ENCODE data around the gene DCST2.

Gene DCST2

DNA sequence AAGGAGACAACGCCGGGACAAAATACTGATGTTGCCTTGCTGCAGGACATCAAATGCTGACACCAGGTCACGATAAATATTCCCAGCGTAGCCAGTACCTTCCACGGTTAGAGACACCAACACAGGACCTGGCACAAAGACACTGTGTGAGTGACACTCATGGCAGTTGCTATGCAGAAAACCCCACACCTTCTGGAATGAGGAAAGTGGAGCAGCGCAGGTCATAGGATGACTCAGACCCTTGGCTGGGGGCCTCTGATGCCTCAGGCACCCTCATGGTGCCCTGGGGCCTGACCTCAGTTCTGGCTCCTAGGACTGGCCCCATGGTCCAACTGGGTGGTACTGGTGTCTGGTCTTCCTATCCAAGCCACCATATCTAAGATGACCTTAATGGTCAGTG is 7.0 kb downstream of the DCST2 start:
- DNase-seq (ENCODE audit: low spot score) = no peak

DNA sequence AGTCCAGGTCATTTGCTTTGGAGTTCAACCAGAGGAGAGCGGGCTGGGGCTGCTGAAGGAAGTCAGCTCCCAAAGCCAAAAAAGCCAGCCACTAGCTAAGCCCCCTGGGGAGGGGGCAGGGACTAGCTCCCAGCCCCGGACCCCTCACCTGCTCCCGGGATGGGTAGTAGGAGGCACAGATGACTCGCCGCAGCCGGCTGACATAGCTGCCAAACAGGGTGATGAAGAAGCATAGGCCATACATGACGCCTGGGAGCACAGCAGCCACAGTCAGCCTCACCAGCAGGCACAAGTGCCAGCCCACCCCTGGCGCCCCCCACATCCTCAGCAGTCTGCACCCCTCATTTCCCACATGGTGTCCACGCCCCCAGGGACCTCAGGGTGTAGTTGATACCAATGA is 7.4 kb downstream of the DCST2 start:
- no peak for DNase-seq (ENCODE audit: low spot score)

DNA sequence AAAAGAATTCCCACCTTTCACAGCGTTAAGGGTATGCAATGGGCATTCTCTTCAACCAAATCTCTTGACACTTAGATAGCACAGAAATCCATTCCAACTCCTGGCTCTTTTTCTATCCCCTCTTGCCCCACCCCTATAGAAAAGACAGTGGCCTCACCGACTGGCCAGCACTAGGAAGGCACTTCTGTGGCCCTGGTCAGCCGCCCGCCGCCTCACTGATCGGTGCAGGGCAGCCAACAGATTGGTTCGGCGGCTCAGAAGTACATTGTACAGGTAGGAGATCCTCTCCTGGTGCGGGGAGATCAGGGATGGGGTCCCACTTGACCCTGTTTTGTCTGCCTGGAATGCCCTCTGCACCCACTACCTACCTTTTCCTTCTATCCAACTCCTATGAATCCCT is 9.3 kb downstream of the DCST2 start:
- DNase-seq (ENCODE audit: low spot score) = no peak

DNA sequence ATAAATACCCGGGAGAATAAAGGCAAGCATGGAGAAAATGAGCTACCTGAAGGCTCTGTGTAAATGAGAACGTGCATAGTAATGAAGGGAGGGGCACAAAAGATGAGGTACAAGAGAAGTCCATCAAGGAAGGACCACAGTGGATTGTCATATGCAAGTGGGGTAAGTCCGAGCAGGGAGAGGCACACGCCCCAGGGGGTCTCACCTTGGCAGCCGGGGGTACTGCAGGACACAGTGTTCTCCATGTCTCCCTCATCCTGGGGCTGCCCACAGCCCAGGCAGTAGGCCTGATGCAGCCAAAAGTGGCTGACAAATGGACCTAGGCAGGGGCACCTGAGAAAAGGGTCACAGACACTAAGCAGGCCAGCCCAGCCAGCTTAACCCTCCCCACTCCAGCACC is 10.0 kb downstream of the DCST2 start:
- DNase-seq (ENCODE audit: low spot score) = no peak

DNA sequence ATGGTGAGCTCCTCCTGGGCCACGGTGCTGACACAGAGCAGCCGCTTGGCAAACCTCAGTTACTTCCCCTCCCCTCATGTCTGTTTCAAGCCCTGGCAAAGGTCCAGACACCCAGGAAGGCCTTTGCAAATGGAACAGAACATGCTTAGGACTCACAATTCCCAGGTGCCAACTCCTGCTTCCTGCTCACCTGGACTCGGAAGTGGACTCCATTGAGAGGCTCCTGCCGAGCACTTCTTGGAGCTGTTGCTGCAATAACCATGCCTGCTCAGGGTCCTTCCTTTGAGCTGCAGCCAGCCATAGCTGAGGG is 10.7 kb downstream of the DCST2 start:
- no peak for DNase-seq (ENCODE audit: low spot score)

DNA sequence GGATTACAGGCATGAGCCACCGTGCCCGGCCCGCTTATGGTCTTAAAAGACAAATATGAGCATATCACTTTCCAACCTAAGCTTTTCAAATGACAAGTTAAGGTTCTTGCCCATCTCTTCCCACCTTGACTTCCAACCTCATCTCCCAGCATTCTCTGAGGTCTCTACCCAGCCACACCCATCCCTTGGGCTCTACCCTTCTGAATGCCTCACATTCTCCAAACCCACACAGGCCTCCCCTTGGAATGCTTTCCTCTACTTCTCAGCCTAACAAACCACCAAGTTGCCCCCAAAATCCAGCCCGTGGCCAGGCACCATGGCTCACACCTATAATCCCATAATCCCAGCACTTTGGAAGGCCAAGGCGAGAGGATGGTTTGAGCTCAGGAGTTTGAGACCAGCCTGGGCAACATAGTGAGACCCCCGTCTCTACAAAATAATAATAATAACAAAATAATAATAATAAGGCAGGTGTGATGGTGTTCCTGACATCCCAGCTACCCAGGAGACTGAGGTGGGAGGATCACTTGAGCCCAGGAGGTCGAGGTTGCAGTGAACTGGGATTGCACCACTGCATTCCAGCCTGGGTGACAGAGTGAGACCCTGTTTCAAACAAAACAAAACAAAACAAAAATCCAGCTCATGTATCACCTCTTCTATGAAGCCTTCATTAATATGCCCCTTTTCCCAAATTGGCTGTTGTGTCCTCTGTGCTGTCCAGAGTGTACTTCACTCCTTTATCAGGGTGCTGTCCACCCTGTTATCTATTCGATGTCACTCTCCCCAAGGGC is 11.2 kb downstream of the DCST2 start:
- DNase-seq (ENCODE audit: low spot score) = no peak

DNA sequence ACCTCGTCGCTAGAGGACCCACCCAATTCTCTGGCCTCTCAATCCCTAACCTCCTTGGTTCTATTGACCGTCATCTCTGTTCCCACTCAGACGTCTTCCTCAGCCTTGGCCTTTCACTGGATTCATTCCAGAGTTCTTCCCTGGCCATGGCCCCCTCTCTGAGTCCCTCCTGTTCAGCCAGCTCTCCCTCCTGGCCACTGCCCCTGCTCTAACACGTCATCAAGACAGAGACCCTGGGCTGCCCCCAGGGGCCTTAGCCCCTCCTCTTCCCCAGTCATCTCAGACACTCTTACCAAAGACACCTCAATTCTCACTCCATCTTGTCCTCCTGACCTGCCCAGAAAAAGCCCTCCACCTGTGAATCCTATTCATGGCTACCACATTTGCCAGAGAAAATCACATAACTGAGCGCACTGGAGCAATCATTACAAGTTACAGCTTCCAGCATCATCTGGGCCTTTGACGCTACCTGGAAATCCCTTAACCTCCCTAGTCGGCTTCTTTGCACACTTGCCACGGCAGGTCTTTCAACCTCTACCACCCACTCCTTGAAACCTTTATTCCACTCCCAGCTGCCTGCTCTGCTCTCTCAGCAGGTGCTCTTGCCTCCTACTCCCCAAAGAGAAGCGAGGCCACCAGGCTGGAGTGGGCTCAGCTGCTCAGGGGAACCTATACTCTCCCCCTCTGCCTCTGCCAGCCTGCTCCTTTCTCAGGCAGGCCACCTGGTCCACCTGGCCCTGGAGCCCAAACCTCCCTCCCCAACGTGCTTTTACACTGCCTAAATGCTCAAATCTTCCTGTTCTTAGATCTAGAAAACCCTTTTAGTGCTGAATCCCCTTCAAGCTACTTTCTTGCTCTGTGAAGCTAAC is 14.0 kb downstream of the DCST2 start:
- DNase-seq (ENCODE audit: low spot score) = no peak

DNA sequence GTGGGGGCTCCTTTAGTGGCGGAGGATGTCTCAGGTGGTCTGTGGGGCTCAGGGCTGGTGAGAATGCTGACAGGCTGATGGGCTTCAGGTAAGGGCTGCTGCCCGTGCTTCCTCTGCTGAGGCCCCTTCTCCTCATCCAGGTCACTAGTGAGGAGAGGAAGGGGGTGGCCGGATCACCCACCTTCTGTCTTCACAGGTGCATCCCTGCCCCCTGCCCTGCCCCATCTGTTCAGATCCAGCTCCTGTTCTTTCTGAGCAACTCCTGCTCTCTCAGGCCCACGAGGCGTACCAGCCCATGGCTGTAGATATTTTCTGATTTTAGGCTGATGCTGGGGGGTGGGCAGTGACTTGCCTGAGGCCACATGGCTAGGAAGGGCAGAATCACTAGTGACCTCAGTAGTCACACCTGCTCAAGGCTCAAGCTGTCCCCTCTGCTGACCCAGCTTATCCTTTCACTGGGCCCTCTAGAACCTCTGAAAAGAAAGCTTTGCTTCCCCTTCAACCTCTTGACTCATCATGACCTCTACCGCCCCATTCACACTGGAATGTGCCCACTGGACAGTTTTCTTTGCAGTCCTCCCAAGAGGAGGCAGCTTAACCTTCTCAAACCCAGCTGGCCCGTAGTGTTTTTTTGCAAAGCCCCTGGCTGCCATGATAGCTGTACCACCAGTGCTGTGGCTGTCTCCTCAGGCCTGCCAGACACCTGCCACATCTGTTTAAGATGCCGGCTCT is 14.8 kb downstream of the DCST2 start:
- no peak for DNase-seq (ENCODE audit: low spot score)

DNA sequence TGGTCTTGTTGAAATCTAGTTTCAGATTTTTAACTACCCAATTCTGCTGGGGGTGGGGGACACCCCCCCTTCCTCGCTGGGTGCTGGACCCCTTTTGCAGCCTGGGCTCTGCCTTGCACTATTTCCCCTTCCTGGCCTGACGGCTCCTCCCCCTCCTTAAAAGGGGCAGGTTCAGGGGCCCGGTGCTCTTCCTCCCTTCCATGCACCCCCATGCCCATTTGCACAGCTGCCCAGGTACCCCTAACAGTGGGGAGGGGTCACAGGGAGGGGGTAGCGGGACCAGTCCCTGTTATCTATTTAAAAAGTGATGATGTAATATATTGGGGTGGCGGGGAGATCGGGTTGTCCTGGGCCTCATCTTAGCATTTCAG is 15.7 kb downstream of the DCST2 start:
- no peak for DNase-seq (ENCODE audit: low spot score)

DNA sequence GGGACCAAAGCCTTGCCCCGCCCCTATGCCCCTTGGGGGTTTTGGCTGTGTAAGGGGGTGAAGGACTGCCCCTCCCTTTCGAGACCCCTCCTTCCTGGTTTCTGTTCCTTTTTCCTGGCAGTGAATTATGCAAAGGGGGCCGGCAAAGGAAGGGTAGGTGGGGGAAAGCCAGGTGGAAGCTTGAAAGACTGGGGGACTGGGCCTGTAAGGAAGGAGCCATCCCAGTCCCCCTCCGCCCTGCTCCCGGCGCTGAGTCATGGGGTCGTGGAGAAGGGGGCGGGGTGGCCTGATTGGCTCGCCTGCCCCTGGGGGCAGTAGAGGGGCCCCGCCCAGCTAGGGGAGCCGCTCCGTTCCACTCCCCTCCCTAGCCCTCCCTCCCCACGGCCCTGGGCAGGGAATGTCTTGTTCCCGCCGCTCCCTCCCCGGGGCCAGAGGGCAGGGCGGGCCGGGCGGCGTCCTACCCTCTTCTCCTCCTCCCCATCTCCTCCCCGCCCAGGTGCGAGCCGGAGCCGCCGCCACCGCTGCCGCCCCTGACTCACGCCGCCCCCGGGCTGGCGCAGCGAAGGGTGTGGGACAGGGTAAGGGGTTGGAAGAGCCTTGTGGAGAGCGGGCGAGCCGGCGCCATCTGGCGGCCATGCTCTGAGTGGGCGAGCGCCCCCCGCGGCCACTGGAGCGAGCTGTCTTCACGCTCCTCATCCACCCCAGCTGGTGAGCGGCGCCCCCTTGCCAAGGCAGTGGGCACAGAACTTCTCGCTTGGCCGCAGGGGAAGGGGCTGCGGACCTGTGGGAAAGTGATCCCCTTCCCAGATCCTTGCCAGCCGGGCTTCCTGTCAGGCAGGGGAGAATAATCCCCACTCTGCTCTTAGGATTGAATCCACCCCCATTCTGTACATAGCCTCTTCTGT is 16.3 kb downstream of the DCST2 start:
- peak; percentile 93 for DNase-seq (ENCODE audit: low spot score)

DNA sequence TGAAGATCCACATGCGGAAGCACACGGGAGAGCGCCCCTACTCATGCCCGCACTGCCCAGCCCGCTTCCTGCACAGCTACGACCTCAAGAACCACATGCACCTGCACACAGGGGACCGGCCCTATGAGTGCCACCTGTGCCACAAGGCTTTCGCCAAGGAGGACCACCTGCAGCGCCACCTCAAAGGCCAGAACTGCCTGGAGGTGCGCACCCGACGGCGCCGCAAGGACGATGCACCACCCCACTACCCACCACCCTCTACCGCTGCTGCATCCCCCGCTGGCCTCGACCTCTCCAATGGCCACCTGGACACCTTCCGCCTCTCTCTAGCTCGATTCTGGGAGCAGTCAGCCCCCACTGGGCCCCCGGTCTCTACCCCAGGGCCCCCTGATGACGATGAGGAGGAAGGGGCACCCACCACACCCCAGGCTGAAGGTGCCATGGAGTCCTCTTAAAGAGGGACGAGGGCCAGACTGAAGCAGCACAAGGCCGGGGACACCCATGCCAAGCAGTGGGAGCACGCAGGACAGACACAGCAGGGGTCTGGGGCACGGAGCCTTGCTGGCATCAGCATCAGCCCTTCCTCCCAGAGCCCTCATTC is 17.2 kb downstream of the DCST2 start:
- no peak for DNase-seq (ENCODE audit: low spot score)

DNA sequence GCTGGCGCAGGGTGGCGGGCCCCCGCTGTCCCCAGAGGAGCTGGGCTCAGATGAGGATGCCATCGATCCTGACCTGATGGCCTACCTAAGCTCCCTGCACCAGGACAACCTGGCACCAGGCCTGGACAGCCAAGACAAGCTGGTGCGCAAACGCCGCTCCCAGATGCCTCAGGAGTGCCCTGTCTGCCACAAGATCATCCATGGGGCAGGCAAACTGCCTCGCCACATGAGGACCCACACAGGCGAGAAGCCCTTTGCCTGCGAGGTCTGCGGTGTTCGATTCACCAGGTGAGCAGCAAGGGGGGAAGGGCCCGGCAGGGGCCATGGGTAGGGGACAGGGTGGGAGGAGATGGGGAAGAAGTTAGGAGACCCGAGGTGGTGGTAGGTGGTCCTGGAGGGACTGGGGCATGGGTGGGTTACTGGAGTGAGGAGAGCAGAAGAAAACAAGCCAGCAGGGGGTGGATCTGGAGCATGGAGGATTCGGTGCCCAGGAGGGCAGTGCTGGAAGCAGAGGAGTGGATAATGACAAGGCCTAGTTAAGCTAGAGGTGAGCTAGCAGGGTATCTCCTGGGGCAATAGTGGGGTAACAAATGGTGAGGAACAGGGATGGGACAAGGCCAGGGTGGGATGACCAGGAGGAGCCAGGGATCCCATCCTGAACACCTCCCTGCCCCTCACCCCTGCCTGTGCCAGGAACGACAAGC is 17.9 kb downstream of the DCST2 start:
- no peak for DNase-seq (ENCODE audit: low spot score)

DNA sequence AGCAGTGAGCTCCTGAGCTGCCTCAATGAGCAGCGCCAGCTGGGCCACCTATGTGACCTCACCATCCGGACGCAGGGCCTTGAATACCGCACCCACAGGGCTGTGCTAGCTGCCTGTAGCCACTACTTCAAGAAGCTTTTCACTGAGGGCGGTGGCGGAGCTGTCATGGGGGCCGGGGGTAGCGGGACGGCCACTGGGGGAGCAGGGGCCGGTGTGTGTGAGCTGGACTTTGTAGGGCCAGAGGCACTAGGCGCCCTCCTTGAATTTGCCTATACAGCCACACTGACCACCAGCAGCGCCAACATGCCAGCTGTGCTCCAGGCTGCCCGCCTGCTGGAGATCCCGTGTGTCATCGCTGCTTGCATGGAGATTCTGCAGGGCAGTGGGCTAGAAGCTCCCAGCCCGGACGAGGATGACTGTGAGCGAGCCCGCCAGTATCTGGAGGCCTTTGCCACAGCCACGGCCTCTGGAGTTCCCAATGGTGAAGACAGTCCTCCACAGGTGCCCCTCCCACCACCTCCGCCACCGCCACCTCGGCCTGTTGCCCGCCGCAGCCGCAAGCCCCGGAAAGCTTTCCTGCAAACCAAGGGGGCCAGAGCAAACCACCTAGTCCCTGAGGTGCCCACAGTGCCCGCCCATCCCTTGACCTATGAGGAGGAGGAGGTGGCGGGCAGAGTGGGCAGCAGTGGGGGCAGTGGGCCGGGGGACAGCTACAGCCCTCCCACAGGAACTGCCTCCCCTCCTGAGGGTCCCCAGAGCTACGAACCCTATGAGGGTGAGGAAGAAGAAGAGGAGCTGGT is 18.7 kb downstream of the DCST2 start:
- DNase-seq (ENCODE audit: low spot score) = no peak

DNA sequence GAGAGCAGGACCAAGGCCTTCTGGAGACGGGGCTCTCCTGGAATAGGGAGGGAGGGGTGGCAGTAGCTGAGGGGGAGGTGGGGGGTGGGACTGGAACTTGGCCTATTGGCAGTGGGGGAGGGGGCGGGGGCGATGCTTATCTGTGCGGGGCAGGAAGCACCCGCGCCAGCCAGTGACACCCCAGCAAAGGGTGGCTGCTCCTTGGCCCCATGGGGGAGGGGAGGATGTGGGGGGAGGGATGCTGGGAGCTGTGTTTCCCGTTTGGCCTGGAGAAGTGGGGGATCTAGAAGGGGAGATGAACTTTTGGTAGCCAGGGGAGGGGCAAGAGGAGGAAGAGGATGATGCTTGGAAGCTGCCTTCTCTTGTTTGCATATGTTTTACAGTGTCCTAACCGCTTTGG is 19.9 kb downstream of the DCST2 start:
- no peak for DNase-seq (ENCODE audit: low spot score)

DNA sequence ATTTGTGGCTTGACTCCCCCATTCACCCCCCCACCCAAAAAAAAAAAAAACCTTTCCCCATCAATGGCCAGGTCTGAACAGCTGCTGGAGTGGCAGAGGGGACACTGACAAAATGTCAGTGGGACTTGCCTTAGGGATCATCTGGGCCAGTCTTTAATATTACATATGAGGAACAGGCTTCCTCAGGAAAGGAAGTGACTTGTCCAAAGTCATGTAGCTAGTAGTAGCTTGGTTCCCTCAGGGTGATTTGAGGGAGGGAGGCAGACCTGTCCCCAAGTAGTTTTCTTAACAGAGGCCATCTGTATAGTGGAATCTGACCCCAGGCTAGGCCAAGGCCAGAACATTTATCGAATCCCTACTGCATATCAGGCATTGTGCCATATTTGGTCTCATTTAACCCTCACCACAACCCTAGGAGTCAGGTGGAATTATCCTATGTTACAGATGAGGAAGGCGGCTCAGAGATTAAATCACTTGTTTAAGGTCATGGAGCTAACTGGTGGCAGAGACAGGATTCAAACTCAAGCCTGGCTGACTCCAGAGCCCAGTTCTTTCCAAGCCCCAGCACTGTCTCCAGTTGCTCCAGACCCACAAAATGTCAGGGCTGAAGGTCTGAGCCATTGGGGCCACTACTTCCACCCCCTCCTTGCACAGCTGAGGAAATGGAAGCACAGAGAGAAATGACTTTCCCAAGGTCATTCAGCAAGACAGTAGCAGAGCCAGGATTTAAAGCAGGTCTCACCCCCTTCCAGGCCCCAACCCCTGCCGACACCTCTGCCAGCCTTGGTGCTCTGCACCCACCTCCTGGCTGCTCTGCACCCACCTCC is 20.6 kb downstream of the DCST2 start:
- DNase-seq (ENCODE audit: low spot score) = no peak

DNA sequence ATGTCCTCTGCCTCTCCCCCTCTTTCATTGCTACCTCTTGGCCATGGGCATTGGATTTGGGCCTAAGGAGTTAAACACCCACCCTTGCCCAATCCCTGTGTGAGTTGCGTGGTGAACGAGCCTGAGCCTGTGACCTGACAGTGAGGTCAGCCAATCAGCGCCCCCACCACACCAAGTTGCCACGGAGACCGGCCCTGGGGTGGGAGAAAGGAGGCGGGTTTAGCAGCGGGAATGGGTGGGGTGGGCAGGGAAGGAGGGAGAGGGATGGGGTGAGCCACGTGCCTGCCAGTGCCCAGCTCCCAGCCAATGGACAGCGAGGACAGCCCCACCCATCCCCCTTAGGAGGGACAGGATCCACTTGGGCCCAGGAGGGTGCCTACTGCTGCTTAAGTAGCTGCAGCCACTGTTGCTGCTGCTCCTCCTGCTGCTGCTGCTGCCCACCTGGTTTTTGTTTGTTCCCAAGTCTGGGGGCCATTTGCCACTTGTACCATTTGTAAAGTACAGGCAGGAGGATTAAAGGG is 21.5 kb downstream of the DCST2 start:
- peak; percentile 92 for DNase-seq (ENCODE audit: low spot score)

DNA sequence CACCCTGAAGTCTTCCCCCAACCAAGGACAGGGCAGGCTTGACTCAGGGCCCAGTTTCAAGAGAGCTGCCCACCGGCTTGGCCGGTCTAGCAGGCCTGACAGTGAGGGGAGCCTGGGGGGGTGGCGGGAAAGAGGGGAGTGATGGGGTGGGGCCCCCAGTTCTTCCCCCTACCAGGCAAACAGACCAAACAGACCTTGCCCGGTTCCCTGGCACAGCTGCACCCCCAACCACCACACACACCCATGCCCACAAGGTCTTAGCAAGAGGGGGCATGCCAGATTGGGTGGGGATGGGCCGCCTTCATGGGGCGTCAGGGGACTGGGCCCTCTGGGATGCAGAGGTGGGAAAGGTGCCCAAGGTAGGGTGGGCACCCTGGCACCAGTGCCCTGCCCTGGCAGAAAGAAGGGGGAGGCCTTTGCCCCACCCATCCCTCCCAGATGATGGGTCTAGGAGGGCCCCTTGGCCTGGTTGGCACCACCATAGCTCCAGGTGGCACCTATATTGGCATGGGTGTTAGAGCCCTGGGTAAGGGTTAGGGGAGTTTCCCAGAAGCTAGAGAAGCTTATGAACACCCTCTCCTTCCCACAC is 22.1 kb downstream of the DCST2 start:
- DNase-seq (ENCODE audit: low spot score) = no peak

DNA sequence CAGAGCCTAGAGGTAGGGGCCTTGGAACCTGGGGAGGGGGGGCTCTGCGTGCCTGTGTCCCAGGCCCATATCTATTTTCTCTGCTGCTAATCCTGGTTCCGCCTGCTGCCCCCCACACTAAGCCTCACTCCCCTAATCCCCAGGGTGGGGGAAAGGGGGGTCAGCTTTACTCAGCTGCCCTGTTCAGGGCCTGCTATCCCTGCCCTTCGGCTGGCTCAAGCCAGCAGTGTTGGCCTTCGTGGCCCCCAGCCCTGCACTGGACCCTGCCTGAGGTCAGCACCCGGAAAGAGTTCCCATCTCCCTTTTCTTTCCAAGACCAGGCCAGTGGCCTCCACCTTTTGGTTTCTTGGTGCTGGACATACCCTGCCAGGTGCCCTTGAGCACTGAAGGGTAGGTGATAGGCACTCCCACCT is 22.6 kb downstream of the DCST2 start:
- no peak for DNase-seq (ENCODE audit: low spot score)

Data from Ammon's horn (tissue), 1 donor.